Endometrium (tissue), 2 donors: ENCODE measurements around the gene PCNX2.
A peak's percentile ranks its signal among the peaks of the same experiment; 100 is the strongest.

ENCODE experiments used
- FAIRE-seq: peaks from 2 replicates; lab custom pipeline; 2012; peaks lifted over from hg19 to GRCh38; lab: Jason Lieb, UNC
- donor health status: control.
- donor health status: control.

Gene PCNX2

GRCh38 chr1:233315718-233316301 lies 20.3 kb upstream of the PCNX2 start:
- FAIRE-seq: no peak

DNA sequence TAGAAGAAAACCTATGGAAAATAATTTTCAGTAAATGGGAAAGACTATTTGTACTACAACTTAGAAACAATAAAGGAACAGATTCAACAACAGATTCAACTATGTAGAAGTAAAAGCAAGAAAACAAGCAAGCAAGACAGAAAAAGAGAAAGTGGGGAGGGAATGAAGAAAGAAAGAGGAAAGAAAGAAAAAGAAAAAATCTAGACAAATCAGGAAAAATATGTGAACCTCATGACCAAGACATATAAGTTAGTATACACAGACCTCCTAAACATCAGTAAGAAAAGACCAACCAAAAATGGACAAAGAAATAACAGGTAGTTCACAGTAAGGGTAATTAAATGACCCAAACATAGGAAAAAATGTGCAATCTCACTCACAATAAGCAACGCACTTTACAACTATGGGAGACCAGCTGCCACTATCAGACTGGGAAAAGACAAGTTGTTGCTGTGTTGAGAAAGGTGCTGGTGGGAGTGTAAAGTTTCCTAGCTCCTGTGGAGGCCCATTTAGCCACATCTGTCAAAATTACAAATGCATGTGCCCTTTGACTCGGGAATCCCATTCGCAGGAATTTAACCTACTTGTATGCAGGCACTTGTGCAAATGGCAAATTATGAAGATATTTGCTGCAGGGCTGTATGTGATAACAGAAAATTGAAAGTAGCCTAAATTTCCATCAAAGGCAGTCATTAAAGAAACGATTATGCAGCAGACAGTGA lies 18.1 kb upstream of the PCNX2 start:
- FAIRE-seq: no peak

GRCh38 chr1:233304489-233305102 lies 9.1 kb upstream of the PCNX2 start:
- peak; percentile 79 for FAIRE-seq

- no peak for FAIRE-seq
Observed at GRCh38 chr1:233300326-233300725, 4.8 kb upstream of the PCNX2 start.

DNA sequence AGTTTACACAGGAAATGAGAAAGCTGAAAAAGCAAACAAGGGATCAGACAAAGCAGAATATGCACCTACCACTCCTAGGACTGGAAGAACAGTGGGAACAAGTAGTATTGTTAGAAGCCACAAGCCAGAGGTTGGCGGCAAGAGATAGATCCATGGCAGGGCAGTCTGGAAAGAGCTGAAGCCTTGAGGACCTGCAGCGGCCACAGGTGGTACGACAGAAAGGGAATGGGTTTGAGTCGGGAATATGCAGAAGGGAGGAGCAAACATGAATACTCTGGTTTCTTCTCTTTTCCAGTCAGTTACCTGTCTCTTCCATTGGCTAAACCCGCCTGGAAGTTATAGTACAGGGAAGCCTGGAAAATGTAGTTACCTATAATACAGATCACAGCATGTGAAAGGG lies 3.9 kb upstream of the PCNX2 start:
- no peak for FAIRE-seq

GRCh38 chr1:233295975-233296322 lies 424 bp upstream of the PCNX2 start:
- FAIRE-seq: no peak

GRCh38 chr1:233294913-233295236 lies 650 bp downstream of the PCNX2 start:
- no peak for FAIRE-seq

DNA sequence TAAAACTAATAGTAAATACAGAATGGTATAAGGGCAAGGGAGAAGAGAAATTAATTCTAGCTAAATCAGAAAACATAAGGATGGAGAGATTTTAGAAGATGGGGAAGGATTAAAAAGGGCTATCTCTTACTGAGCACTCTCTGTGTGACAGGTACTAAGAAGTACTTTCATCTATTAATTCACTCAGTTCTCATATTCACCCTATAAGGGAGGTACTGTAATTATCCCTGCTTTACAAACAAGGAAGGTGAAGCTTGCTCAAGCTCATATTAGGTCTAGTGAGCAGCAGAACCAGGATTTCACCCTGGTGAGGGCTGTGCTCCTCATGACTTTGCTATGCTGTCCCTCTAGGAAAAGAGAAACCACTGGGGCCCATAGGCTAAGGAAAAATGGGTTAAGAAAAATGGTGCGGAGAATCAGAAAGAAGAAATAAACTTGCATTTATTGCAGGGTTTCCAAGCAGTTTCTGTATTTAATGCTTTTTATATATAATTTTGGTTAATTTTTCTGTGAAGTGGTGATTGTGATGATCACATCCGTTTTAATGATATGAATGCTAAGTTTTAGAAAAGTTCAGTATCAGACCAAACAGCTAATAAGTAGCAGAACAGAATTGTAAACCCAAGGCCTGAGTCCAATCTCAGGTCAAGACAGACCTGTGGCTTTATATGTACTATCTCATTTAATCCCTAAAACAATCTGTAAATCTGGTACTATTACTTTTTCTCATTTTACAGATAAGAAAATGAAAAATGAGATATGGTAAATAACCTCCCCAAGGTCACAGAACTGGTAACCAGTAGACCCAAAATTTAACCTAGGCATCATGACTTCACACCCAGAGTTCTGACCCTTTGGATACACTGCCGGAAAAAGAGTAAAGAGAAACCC lies 1.7 kb downstream of the PCNX2 start:
- no peak for FAIRE-seq

GRCh38 chr1:233290396-233291034 lies 5.0 kb downstream of the PCNX2 start:
- FAIRE-seq: no peak

GRCh38 chr1:233289676-233290075 lies 5.8 kb downstream of the PCNX2 start:
- no peak for FAIRE-seq

DNA sequence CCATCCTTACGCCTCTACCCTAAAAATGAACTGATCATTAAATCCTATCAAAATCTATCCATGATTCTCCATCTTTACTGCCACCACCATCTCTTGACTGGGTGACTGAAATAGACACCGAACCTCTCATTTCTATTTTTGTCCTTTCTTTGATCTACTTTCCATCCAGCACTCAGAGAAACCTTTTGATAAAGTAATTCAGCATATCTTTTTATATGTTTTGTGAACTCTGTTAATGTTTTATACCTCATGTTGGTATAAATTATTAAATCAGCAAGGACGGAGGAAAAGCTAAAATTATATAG lies 13.0 kb downstream of the PCNX2 start:
- FAIRE-seq: no peak

DNA sequence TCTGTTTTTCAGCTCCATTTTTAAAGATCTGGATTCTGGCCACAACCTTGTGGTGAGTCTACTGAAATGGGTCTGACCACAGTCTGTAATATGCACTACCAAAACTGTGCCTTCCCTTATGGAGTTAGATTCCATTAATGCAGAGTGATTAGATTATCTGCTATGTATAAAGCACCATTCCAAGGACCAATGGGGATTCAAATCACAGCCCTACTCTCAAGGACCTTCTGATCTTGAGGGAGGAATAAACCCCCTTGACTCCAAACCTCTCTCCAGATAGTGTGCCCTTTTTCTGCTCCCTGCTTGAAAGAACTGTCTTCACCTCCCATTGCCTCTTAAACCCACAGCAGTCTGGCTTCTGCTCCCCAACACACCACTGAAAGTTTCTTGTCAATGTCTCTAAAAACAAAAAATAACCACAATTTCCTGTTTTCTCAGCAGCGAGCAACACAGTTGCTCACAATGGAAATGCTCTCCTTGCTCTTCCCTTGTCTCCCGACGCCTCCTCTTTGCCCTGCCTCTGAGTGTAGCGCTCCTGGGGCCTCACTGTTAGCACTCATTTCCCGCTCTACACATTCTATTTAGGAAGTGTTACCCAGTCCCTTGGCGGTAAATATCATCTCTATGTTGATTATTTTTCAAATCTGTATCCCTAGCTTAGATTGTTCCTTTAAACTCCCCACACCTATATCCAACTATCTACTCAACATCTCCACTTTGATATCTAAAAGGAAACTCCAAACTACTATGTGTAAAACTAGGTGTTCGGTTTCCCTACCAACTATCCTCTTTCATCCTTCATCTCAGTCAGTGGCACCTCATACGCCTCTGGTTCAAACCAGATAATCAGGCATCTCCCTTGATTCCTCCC lies 13.6 kb downstream of the PCNX2 start:
- no peak for FAIRE-seq

DNA sequence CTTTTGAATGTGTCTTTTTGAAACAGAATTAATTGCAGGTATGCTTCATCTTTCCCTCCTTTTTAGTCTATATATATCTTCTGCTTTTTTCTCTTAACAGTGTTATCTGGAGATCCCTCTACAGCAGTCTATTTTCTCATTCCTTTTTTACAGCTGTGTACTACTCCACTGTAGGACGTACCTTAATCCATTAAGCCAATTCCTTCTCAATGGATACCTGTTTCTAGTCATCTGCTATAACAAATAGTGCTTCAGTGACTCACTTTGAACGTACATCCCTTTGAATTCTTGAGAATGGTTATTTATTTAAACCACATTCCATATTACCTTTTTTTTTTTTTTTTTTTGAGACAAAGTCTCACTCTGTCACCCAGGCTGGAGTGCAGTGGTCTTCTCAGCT lies 15.6 kb downstream of the PCNX2 start:
- no peak for FAIRE-seq

- no peak for FAIRE-seq
Observed at GRCh38 chr1:233278631-233279030, 16.9 kb downstream of the PCNX2 start.

GRCh38 chr1:233277637-233278606 lies 17.6 kb downstream of the PCNX2 start:
- no peak for FAIRE-seq

GRCh38 chr1:233269656-233270055 lies 25.9 kb downstream of the PCNX2 start:
- no peak for FAIRE-seq

DNA sequence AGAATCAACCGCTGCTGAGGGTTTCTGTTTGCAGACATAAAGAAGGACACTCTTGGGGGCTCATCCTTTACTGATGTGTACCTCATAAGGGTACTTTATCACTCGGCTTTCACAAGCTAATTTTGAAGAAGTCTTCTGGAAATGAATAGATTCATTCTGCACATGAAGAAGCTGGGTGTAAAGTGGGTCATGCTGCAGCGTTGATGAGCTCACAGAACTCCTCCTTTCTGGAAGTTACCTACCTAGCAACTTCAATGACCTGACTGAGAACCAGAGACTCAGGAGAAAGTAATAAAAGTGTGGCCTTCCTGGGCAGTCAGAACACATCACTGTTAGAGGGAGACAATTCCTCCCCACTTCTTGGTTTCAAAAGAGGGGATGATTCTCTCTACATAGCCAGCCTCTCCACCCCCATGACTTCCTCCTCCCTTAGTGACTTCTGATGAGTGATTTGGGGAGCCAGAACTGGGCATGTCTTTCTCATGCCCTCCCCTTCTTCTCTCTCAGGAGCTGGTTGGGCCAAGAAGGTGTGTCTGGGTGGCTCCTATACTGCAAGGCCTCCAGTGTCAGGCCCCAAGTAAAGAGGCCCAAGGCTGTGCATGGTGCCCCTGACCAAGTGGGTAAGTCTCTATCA lies 27.0 kb downstream of the PCNX2 start:
- FAIRE-seq: no peak

DNA sequence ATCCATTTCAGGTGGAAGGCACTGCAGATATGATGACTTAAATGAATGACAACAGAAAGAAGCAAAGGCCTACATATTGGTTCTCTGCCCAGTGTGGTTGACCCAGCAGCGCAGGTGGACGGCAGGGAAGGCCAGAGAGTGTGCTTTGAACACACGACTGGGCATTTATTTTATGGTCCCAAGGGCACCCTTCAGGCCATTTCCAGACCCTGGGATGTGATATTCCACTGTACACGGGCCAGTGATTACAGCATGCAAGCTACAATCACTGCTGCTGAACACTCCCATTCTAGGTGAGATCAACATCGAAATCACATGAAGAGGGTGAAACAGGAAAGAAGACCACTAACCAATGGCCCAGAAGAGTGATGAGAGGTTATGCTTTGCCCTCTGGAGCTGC lies 33.8 kb downstream of the PCNX2 start:
- FAIRE-seq: no peak

GRCh38 chr1:233261206-233261605 lies 34.3 kb downstream of the PCNX2 start:
- no peak for FAIRE-seq

DNA sequence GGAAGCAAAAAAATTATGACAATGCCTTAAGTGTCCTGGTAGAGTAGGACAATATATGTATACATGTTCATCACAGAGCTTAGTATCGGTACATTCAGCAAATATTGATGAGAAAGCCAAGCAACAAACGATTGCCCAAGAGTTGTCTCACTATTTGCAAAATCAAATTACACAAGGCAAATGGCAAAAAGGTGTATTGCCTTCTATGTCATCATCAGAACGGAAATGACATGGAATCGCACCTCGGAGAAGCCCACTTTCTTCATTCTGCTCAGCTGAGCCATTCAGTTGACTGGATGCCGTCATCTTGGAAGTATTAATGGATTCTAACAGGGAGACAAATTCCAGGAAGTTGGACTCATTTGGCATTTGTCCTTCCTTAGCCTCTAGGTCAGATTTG lies 37.7 kb downstream of the PCNX2 start:
- no peak for FAIRE-seq
